Dendritic cell treated with granulocyte-macrophage colony-stimulating factor and Interleukin-4, amounts not matched to agents 40 ng/mL and 50 ng/mL, for 4 days (primary cell): ENCODE measurements around the gene CACNA1C.

Experiments used
- H3K27ac Mint-ChIP-seq: one replicate; pipeline ENCODE4 v1.8.0; 2022; ENCODE audit warnings: mild to moderate bottlenecking, mixed read lengths
- H3K27me3 Mint-ChIP-seq: one replicate; pipeline ENCODE4 v1.8.0; 2022; ENCODE audit warnings: mild to moderate bottlenecking, mixed read lengths
- H3K36me3 Mint-ChIP-seq: one replicate; pipeline ENCODE4 v1.8.0; 2022; ENCODE audit warnings: low read depth, mixed read lengths
- H3K4me1 Mint-ChIP-seq: one replicate; pipeline ENCODE4 v1.8.0; 2022; ENCODE audit warnings: low read depth, mixed read lengths
- H3K4me3 Mint-ChIP-seq: one replicate; pipeline ENCODE4 v1.8.0; 2022; ENCODE audit warnings: mild to moderate bottlenecking, moderate library complexity, mixed read lengths
- H3K9me3 Mint-ChIP-seq: one replicate; pipeline ENCODE4 v1.8.0; 2022; ENCODE audit warnings: mixed read lengths
- intact Hi-C: fragments of 100-400 bp; cut with micrococcal nuclease; formaldehyde crosslinking; loops from one replicate; pipeline ENCODE4 v1.15.0; 2022

The CACNA1C gene

GRCh38 chr12:2177751-2178150, 125.0 kb downstream of the CACNA1C start:
- Mint-ChIP-seq H3K4me3 (no peak overlapping the region), H3K27me3 (peaks cover 7% of the 10 kb centered on the region), H3K9me3 (no peaks in the 10 kb centered on the region), H3K27ac (no peak overlapping the region), H3K36me3 (no peaks in the 10 kb centered on the region), H3K4me1 (peaks cover 9% of the 10 kb centered on the region)
- intact Hi-C loops: no loop called here

GRCh38 chr12:2179058-2179457, 126.3 kb downstream of the CACNA1C start:
- Mint-ChIP-seq H3K27ac (no peak overlapping the region), H3K27me3 (peaks cover 7% of the 10 kb centered on the region), H3K36me3 (no peaks in the 10 kb centered on the region), H3K9me3 (no peaks in the 10 kb centered on the region), H3K4me3 (no peak overlapping the region), H3K4me1 (peaks cover 5% of the 10 kb centered on the region)
- intact Hi-C loops: no loop called here

GRCh38 chr12:2179953-2180736, 127.4 kb downstream of the CACNA1C start:
- peaks cover 7% of the 10 kb centered on the region for H3K27me3 Mint-ChIP-seq
- H3K4me1 Mint-ChIP-seq: peaks cover 8% of the 10 kb centered on the region
- no peaks in the 10 kb centered on the region for H3K36me3 Mint-ChIP-seq
- intact Hi-C loops: no loop called here
- H3K4me3 Mint-ChIP-seq: no peak overlapping the region
- no peak overlapping the region for H3K27ac Mint-ChIP-seq
- H3K9me3 Mint-ChIP-seq: no peaks in the 10 kb centered on the region

- intact Hi-C loops: no loop called here
- Mint-ChIP-seq H3K27me3 (peaks cover 6% of the 10 kb centered on the region), H3K27ac (no peak overlapping the region), H3K36me3 (no peaks in the 10 kb centered on the region), H3K4me3 (no peak overlapping the region), H3K4me1 (peaks cover 8% of the 10 kb centered on the region), H3K9me3 (no peaks in the 10 kb centered on the region)
These were observed 127.9 kb downstream of the CACNA1C start for GRCh38 chr12:2180737-2181082.

- intact Hi-C loops: no loop called here
- H3K36me3 Mint-ChIP-seq: no peaks in the 10 kb centered on the region
These were observed 131.1 kb downstream of the CACNA1C start for GRCh38 chr12:2183556-2184541.

GRCh38 chr12:2185751-2186341, 133.1 kb downstream of the CACNA1C start:
- H3K4me1 Mint-ChIP-seq: peaks cover 8% of the 10 kb centered on the region
- H3K27ac Mint-ChIP-seq: no peak overlapping the region
- H3K36me3 Mint-ChIP-seq: no peaks in the 10 kb centered on the region
- no peaks in the 10 kb centered on the region for H3K9me3 Mint-ChIP-seq
- no peak overlapping the region for H3K4me3 Mint-ChIP-seq
- no peaks in the 10 kb centered on the region for H3K27me3 Mint-ChIP-seq
- intact Hi-C loops: no loop called here

More at GRCh38 chr12:2183556-2184541, 131.1 kb downstream of the CACNA1C start:
- peaks cover 3% of the 10 kb centered on the region for H3K27me3 Mint-ChIP-seq
- H3K27ac Mint-ChIP-seq: no peak overlapping the region
- peaks cover 8% of the 10 kb centered on the region for H3K4me1 Mint-ChIP-seq
- no peaks in the 10 kb centered on the region for H3K9me3 Mint-ChIP-seq
- no peak overlapping the region for H3K4me3 Mint-ChIP-seq

- no peak overlapping the region for H3K4me3 Mint-ChIP-seq
- intact Hi-C loops: no loop called here
- H3K27me3 Mint-ChIP-seq: no peaks in the 10 kb centered on the region
- H3K4me1 Mint-ChIP-seq: peaks cover 8% of the 10 kb centered on the region
- H3K27ac Mint-ChIP-seq: no peak overlapping the region
- H3K36me3 Mint-ChIP-seq: no peaks in the 10 kb centered on the region
- no peaks in the 10 kb centered on the region for H3K9me3 Mint-ChIP-seq
These were observed 134.6 kb downstream of the CACNA1C start for GRCh38 chr12:2187195-2187945.

- H3K36me3 Mint-ChIP-seq: no peaks in the 10 kb centered on the region
- no peak overlapping the region for H3K27ac Mint-ChIP-seq
- H3K9me3 Mint-ChIP-seq: no peaks in the 10 kb centered on the region
- H3K27me3 Mint-ChIP-seq: no peaks in the 10 kb centered on the region
- peaks cover 8% of the 10 kb centered on the region for H3K4me1 Mint-ChIP-seq
- intact Hi-C loops: no loop called here
- H3K4me3 Mint-ChIP-seq: no peak overlapping the region
These were observed 137.3 kb downstream of the CACNA1C start for GRCh38 chr12:2190085-2190484.

- H3K36me3 Mint-ChIP-seq: no peaks in the 10 kb centered on the region
- no peak overlapping the region for H3K4me3 Mint-ChIP-seq
- H3K9me3 Mint-ChIP-seq: no peaks in the 10 kb centered on the region
- H3K27me3 Mint-ChIP-seq: no peaks in the 10 kb centered on the region
- no peak overlapping the region for H3K27ac Mint-ChIP-seq
- peaks cover 8% of the 10 kb centered on the region for H3K4me1 Mint-ChIP-seq
- intact Hi-C loops: no loop called here
These were observed 138.2 kb downstream of the CACNA1C start for GRCh38 chr12:2190896-2191533.

GRCh38 chr12:2191534-2192153, 138.9 kb downstream of the CACNA1C start:
- Mint-ChIP-seq H3K4me3 (no peak overlapping the region), H3K27me3 (no peaks in the 10 kb centered on the region), H3K36me3 (no peaks in the 10 kb centered on the region), H3K27ac (no peak overlapping the region), H3K4me1 (peaks cover 8% of the 10 kb centered on the region), H3K9me3 (no peaks in the 10 kb centered on the region)
- intact Hi-C loops: no loop called here

- no peaks in the 10 kb centered on the region for H3K9me3 Mint-ChIP-seq
- H3K27ac Mint-ChIP-seq: no peak overlapping the region
- H3K36me3 Mint-ChIP-seq: no peaks in the 10 kb centered on the region
- no peak overlapping the region for H3K4me3 Mint-ChIP-seq
- no peaks in the 10 kb centered on the region for H3K27me3 Mint-ChIP-seq
- intact Hi-C loops: no loop called here
- H3K4me1 Mint-ChIP-seq: peaks cover 8% of the 10 kb centered on the region
These were observed 139.4 kb downstream of the CACNA1C start for GRCh38 chr12:2192231-2192630.

- no peaks in the 10 kb centered on the region for H3K9me3 Mint-ChIP-seq
- intact Hi-C loops: no loop called here
- no peaks in the 10 kb centered on the region for H3K27me3 Mint-ChIP-seq
- no peak overlapping the region for H3K4me3 Mint-ChIP-seq
- H3K36me3 Mint-ChIP-seq: no peaks in the 10 kb centered on the region
- H3K4me1 Mint-ChIP-seq: peaks cover 8% of the 10 kb centered on the region
- no peak overlapping the region for H3K27ac Mint-ChIP-seq
These were observed 141.3 kb downstream of the CACNA1C start for GRCh38 chr12:2194060-2194459.

GRCh38 chr12:2194571-2194970, 141.8 kb downstream of the CACNA1C start:
- intact Hi-C loops: no loop called here
- H3K36me3 Mint-ChIP-seq: no peaks in the 10 kb centered on the region
- no peaks in the 10 kb centered on the region for H3K9me3 Mint-ChIP-seq
- H3K4me3 Mint-ChIP-seq: no peak overlapping the region
- no peak overlapping the region for H3K27ac Mint-ChIP-seq
- peaks cover 8% of the 10 kb centered on the region for H3K4me1 Mint-ChIP-seq
- no peaks in the 10 kb centered on the region for H3K27me3 Mint-ChIP-seq
